Activated CD4-positive, alpha-beta T cell treated with anti-CD3 and anti-CD28 coated beads, Interleukin-2, amount 10 ng/mL, durations not matched to agents 24 days and 14 days (primary cell): ENCODE data around the gene NTM. TPM values are rescaled to one million over a fixed set of nuclear protein-coding genes. Genes with fewer than 3 reads are reported as not detected.

Experiments used
- DNase-seq: peaks from one replicate; pipeline ENCODE4 v3.0.0; 2022
- H3K27ac Mint-ChIP-seq: one replicate; pipeline ENCODE4 v1.8.0; 2022; ENCODE audit warnings: mild to moderate bottlenecking, mixed read lengths
- H3K27me3 Mint-ChIP-seq: one replicate; pipeline ENCODE4 v1.8.0; 2022; ENCODE audit warnings: mixed read lengths
- H3K36me3 Mint-ChIP-seq: one replicate; pipeline ENCODE4 v1.8.0; 2022; ENCODE audit warnings: low read depth, mild to moderate bottlenecking, mixed read lengths
- H3K4me1 Mint-ChIP-seq: one replicate; pipeline ENCODE4 v1.8.0; 2021; ENCODE audit warnings: mixed read lengths
- H3K4me3 Mint-ChIP-seq: one replicate; pipeline ENCODE4 v1.8.0; 2022; ENCODE audit warnings: mild to moderate bottlenecking, moderate library complexity, mixed read lengths
- H3K9me3 Mint-ChIP-seq: one replicate; pipeline ENCODE4 v1.8.0; 2021; ENCODE audit warnings: mixed read lengths
- intact Hi-C: fragments of 100-400 bp; cut with micrococcal nuclease; formaldehyde crosslinking; loops from one replicate; pipeline ENCODE4 v1.15.1; 2023
- total RNA-seq: library from RNA; stranded (reverse); gene quantifications from 2 replicates; pipeline ENCODE4 v1.2.3, GENCODE V29; 2022

Gene NTM
- total RNA-seq, 1 donor from 2014 or later, result not detected

DNA sequence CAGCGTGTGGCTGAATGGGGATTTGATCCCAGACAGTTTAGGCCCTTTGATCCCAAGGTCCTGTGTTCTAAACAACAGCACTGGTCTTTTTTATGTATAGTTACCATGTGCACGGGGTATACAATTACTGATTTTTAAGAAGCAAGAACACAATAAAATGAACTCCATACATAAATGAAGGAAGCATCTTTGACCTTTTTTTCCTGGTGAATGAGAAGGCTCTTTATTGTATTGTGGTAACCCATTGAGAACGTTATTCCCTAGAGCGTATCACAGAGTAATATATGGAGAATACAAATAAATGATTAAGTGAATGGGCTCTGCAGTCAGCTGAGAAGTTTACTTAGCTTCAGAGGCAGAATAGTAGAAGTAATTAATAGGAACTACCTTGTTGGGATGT is 563.6 kb downstream of the NTM start:
- H3K4me3 Mint-ChIP-seq, result no peak overlapping the region
- H3K36me3 Mint-ChIP-seq, result no peaks in the 10 kb centered on the region
- no peak for DNase-seq
- intact Hi-C loops, result no loop called here
- H3K4me1 Mint-ChIP-seq, result no peaks in the 10 kb centered on the region
- no peak overlapping the region for H3K27ac Mint-ChIP-seq
- no peaks in the 10 kb centered on the region for H3K27me3 Mint-ChIP-seq
- no peaks in the 10 kb centered on the region for H3K9me3 Mint-ChIP-seq

DNA sequence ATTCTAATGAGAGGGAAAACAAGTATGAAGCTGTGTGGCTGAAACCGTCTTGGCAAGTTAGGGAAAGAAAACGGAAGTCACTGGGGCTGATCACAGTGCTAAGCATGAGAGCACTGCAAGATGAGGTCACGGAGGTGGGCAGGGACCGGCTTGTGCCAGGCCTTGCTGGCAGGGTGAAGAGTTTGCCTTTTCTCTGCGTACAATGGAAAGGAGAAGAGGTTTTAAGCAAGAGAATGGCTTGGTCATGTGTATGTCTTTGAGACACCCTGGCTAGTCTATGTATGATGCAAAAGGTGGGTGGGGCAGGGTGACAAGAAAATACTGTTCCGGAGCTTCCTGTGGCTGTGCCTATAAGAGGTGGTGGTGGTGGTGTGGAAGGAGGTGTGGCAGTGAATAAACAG is 567.9 kb downstream of the NTM start:
- Mint-ChIP-seq H3K27ac (no peak overlapping the region), H3K27me3 (no peaks in the 10 kb centered on the region), H3K36me3 (no peaks in the 10 kb centered on the region), H3K4me1 (no peaks in the 10 kb centered on the region), H3K9me3 (no peaks in the 10 kb centered on the region), H3K4me3 (no peak overlapping the region)
- intact Hi-C loops, result no loop called here
- DNase-seq, result no peak

DNA sequence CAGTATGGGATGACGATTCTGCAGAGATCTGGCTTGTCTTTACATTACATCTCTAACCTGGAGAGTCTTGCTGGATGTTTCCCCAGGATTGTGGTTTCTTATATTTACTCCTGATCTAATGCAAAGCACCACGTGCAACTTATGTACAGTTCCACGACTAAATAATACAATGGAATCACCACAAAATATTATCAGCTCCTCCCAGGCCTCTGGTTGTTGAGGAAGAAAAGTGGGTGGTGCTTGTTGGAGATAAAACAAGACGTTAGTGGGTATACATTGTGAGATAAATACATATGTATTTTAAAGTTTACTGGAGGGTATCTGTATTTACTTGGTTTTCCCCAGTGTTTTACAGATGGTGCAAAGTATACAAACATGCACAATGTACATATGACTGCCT is 569.7 kb downstream of the NTM start:
- Mint-ChIP-seq H3K4me3 (no peak overlapping the region), H3K4me1 (no peaks in the 10 kb centered on the region), H3K36me3 (no peaks in the 10 kb centered on the region), H3K27ac (no peak overlapping the region), H3K27me3 (no peaks in the 10 kb centered on the region), H3K9me3 (no peaks in the 10 kb centered on the region)
- intact Hi-C loops, result no loop called here
- DNase-seq, result no peak

DNA sequence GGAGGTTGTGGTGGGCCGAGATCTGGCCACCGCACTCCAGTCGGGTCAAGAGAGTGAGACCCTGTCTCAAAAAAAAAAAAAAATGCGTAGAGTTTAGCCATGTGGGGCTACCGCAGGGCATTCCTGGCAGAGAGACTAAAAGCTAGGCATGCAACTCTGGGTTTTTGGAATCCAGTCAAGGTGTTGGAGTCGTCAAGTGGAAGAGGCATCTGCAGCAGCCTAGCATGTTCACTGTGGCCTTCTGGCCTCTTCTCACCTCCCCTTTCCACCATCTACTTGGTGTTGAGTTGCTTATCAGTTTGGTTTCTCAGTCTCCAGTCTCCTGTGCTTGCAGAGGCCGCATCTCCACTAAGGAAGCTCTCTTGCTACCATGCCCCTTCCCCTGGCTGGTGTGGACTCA is 572.5 kb downstream of the NTM start:
- Mint-ChIP-seq H3K9me3 (no peaks in the 10 kb centered on the region), H3K36me3 (no peaks in the 10 kb centered on the region)

DNA sequence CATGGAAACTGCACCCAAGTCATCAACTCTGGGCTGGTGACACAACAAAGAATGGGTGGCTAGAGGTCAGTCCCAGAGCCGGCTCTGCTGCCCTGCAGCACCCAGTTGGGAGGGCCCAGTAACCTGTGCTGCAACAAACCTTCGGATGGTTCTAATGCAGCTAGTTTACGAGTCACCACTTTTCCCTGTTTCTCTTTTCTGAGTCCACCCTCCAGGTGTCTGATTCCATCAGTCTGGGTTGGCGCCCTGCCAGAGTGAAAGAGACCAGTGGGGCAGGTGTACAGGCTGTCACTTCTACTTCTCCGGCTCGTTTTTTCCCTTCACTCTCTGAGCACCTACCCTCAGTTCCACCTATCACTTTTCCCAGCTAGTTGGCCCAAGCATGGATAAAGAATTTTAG is 572.9 kb downstream of the NTM start:
- Mint-ChIP-seq H3K9me3 (no peaks in the 10 kb centered on the region), H3K4me3 (no peak overlapping the region), H3K27me3 (no peaks in the 10 kb centered on the region), H3K27ac (no peak overlapping the region), H3K36me3 (no peaks in the 10 kb centered on the region), H3K4me1 (no peaks in the 10 kb centered on the region)
- DNase-seq, result no peak
- intact Hi-C loops, result no loop called here

More for the DNA sequence above, 572.5 kb downstream of the NTM start:
- DNase-seq, result no peak
- intact Hi-C loops, result no loop called here
- Mint-ChIP-seq H3K27ac (no peak overlapping the region), H3K4me3 (no peak overlapping the region), H3K4me1 (no peaks in the 10 kb centered on the region), H3K27me3 (no peaks in the 10 kb centered on the region)

DNA sequence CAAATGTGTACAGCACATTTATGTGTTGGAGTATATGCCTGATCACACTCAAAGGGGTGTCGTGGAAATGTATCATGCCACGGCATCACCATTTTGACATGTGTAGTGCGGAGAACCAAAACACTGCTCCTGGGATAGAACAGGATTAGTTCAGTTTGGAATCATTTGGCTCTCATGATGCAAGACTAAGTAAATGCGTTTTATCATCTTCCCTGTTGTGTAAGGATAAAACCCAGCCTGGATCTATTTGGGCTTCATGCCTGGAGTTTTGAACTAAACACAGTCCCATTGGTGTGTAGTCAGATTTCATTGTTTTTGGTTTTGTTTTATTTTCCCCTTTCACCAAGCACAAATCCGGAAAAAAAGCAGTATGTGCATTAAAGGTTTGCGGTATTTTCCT is 574.3 kb downstream of the NTM start:
- DNase-seq, result no peak
- Mint-ChIP-seq H3K4me3 (no peak overlapping the region), H3K4me1 (no peaks in the 10 kb centered on the region), H3K9me3 (no peaks in the 10 kb centered on the region), H3K27ac (no peak overlapping the region), H3K27me3 (no peaks in the 10 kb centered on the region), H3K36me3 (no peaks in the 10 kb centered on the region)
- intact Hi-C loops, result no loop called here

DNA sequence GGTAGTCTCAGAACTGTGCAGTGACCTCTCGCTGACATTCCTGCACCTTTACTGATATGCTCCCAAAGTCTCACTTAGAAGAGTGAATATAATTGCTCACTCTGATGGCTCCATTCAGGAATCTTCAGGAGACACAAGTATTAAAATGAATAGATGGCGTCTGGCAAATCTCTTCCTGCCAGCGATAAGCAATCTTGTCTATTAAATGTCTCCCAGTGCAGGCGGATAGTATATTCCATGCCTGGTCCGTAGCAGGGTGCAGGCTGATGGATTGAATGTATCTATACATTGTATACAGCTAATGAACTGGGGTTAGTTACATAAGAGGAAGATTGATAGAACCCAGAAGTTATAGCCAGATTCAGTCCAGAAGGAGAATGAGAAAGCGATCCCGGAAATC is 575.3 kb downstream of the NTM start:
- no peaks in the 10 kb centered on the region for H3K27me3 Mint-ChIP-seq
- no peaks in the 10 kb centered on the region for H3K36me3 Mint-ChIP-seq
- no peak overlapping the region for H3K4me3 Mint-ChIP-seq
- intact Hi-C loops, result no loop called here
- H3K9me3 Mint-ChIP-seq, result no peaks in the 10 kb centered on the region
- H3K27ac Mint-ChIP-seq, result no peak overlapping the region
- no peaks in the 10 kb centered on the region for H3K4me1 Mint-ChIP-seq
- DNase-seq, result no peak

DNA sequence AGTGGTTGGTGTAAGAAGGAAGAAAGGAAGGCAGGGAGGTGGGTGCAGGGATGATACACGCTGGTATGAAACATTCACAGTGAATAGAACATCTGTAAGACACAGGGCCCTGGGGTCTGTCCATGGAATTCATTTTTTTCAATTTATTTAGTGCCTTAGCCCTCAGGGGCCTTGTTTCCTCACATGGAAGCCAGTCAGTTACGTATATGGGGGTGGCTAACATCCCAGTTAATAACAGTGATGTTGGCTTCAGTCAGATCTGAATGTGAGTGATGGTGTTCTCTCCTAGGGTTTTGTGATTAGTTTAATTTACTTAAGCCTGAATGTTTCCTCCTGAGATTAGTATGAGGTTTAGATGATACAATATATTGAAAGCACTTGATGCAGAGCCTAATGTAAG is 577.1 kb downstream of the NTM start:
- DNase-seq, result no peak
- intact Hi-C loops, result no loop called here
- H3K4me3 Mint-ChIP-seq, result no peak overlapping the region
- no peaks in the 10 kb centered on the region for H3K36me3 Mint-ChIP-seq
- H3K9me3 Mint-ChIP-seq, result no peaks in the 10 kb centered on the region
- no peaks in the 10 kb centered on the region for H3K4me1 Mint-ChIP-seq
- H3K27ac Mint-ChIP-seq, result no peak overlapping the region
- no peaks in the 10 kb centered on the region for H3K27me3 Mint-ChIP-seq

DNA sequence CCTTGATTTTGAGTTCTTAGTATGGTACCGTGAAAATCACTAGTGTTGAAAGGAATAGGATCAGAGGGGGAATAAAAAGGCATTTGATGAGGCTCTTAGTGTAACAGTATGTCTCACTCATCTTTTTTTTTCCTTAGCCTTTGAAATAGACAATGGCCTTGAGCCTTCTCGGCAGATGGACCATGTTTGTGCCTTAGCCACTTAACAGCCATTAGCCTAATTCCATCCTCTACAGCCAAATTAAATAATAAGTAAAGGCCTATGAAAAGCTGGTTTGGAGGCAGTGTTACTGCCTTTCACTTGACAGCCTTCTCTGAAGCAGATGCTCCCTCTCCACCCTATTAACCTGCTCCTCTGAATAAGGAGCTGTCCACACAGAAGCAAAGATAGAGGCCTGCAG is 580.7 kb downstream of the NTM start:
- H3K36me3 Mint-ChIP-seq, result no peaks in the 10 kb centered on the region
- DNase-seq, result no peak
- no peak overlapping the region for H3K4me3 Mint-ChIP-seq
- no peak overlapping the region for H3K27ac Mint-ChIP-seq
- intact Hi-C loops, result no loop called here
- no peaks in the 10 kb centered on the region for H3K27me3 Mint-ChIP-seq
- H3K9me3 Mint-ChIP-seq, result no peaks in the 10 kb centered on the region
- no peaks in the 10 kb centered on the region for H3K4me1 Mint-ChIP-seq

DNA sequence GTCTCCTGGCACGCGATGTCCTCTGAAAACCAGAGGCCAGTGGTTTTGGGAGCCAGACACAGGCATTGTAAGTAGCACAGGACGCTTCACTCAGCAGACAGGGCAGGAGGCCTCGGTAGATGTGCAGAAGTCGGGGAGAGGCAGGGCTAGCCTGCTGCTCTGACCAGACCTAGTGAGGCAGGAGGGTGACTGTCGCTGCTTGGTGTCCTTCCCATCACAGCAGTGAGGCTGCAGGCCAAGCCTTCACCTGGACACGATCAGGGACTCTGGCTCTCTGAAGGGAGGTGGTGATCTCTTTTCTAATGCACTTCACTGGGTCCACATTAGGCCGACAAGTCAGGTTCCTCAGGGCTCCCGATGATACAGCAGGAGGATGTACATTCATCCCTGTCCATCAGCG is 583.7 kb downstream of the NTM start:
- Mint-ChIP-seq H3K27me3 (no peaks in the 10 kb centered on the region), H3K36me3 (no peaks in the 10 kb centered on the region), H3K27ac (no peak overlapping the region), H3K4me3 (no peak overlapping the region), H3K4me1 (no peaks in the 10 kb centered on the region), H3K9me3 (no peaks in the 10 kb centered on the region)
- intact Hi-C loops, result no loop called here
- no peak for DNase-seq

DNA sequence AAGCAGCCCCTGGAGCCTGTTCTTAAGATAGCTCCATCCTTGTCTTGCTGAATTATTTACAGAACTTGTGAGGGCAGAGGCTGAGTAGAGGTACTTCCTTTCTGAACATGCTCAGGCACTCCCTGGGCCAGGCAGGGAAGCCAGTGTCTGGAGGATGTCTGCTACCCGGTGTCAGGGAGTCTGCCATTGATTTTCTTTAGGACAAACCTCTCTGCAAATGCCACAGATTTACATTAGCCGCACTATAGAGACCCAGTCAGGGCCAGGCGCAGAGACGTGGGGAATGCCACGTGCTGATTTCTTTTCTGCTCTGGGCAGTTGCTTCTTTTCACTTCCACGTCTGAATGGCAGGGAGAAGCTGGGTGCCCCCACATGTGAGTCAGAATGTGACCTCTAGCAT is 585.5 kb downstream of the NTM start:
- no peak for DNase-seq
- Mint-ChIP-seq H3K36me3 (no peaks in the 10 kb centered on the region), H3K4me1 (no peaks in the 10 kb centered on the region), H3K27ac (no peak overlapping the region), H3K27me3 (no peaks in the 10 kb centered on the region), H3K4me3 (no peak overlapping the region), H3K9me3 (no peaks in the 10 kb centered on the region)
- intact Hi-C loops, result no loop called here

DNA sequence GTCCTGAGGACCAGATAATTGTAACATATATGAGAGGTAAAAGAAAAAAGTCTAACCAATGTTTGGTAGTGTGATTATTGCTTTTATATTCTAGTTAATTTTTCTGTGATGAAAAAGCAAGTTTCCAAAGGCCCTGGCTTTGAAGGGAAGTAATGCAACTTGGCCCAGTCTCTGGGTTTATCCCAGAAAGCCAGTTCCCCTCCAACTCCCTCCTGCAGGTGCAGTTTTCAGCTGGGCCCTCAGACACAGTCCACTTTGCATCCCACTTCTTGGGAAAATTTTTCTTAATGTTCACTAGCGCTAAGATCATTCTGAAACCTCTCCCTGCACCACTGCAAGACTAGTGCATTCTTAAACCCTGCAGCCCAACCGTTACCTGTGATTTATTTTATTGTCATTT is 586.8 kb downstream of the NTM start:
- no peak for DNase-seq
- no peak overlapping the region for H3K27ac Mint-ChIP-seq
- intact Hi-C loops, result no loop called here
- no peaks in the 10 kb centered on the region for H3K9me3 Mint-ChIP-seq
- no peak overlapping the region for H3K4me3 Mint-ChIP-seq
- H3K27me3 Mint-ChIP-seq, result no peaks in the 10 kb centered on the region
- no peaks in the 10 kb centered on the region for H3K4me1 Mint-ChIP-seq
- no peaks in the 10 kb centered on the region for H3K36me3 Mint-ChIP-seq

DNA sequence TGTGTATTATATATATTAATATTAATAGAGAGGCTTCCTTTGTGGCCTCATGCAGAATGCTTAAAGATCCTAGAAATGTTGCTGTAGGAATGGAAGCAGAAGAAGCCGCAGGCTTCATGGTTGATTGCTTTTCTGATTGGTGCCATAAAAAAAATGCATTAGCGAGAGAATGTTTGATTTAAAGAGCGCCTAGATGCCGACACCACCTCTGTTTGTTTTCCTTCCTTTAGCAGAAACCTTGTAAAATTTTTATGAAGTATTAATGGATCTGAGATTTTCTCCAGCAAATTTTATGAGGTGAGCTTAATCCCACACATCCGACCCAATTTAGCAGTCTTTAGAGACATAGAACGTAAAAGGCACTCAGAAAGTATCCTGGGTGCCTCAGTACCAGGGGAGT is 587.5 kb downstream of the NTM start:
- H3K36me3 Mint-ChIP-seq, result no peaks in the 10 kb centered on the region
- no peaks in the 10 kb centered on the region for H3K4me1 Mint-ChIP-seq
- no peak overlapping the region for H3K4me3 Mint-ChIP-seq
- H3K9me3 Mint-ChIP-seq, result no peaks in the 10 kb centered on the region
- H3K27ac Mint-ChIP-seq, result no peak overlapping the region
- intact Hi-C loops, result no loop called here
- DNase-seq, result no peak
- H3K27me3 Mint-ChIP-seq, result no peaks in the 10 kb centered on the region

DNA sequence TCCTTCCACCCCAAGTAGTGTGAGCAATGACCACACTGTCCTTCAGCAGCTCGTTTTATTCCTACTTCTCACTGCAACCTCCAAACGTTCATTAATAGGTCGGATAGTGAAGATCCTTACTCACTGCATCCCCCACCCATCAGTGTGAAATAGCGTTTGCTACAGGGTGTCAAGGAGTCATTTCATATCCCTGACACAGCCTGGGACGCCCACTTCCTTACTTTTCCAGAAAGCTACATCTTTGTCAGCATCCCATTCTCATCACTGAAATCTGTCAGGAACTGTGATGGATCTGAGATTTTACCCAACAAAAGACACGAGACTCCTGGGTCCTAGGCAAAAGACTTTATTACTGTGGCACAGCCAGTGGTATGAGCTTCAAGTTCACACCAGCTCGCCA is 592.4 kb downstream of the NTM start:
- no peak overlapping the region for H3K27ac Mint-ChIP-seq
- DNase-seq, result no peak
- no peaks in the 10 kb centered on the region for H3K4me1 Mint-ChIP-seq
- no peaks in the 10 kb centered on the region for H3K36me3 Mint-ChIP-seq
- H3K9me3 Mint-ChIP-seq, result no peaks in the 10 kb centered on the region
- H3K27me3 Mint-ChIP-seq, result no peaks in the 10 kb centered on the region
- no peak overlapping the region for H3K4me3 Mint-ChIP-seq
- intact Hi-C loops, result no loop called here

DNA sequence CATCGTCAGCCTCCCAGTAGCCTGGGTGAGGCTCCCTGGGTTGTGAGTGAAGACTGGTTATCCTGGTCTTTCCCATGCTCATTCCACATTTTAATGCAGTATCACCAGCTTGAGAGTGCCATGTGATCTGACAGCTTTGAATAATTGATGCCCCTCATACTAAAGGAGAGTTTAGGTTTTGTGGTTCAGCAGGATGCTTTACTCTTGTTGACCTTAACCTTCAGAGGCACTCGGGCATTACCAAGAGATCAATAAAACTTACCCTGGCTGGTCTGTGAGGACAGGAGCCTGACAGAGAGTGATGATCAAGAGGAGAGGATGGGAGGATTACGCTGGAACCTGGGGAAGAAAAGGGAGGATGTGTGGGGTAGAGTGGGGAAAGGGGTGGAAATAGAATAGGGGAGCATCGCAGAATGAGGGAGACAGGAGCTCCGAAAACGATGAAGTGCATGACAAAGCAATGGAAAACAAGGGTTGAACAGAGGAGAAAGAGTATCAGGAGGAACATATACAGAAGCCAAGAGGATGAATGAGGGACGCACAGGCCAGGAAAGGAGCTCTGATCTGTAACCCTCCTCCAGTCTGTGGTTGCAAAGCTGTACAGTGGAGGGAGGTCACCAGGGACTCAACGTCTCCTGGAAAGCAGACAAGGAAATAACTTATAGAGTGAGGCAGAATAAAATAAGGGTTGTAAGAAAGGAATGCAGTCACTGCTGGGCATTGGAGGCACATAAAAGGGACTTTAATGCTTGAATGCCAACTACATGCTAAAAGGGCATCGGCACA is 594.5 kb downstream of the NTM start:
- H3K4me1 Mint-ChIP-seq, result no peaks in the 10 kb centered on the region
- intact Hi-C loops, result no loop called here
- DNase-seq, result no peak
- no peaks in the 10 kb centered on the region for H3K36me3 Mint-ChIP-seq
- no peak overlapping the region for H3K27ac Mint-ChIP-seq
- no peaks in the 10 kb centered on the region for H3K9me3 Mint-ChIP-seq
- H3K27me3 Mint-ChIP-seq, result no peaks in the 10 kb centered on the region
- no peak overlapping the region for H3K4me3 Mint-ChIP-seq
